ENCODE data around the gene CYP4F12. TPM values are rescaled to one million over a fixed set of nuclear protein-coding genes. Genes with fewer than 3 reads are reported as not detected.

CYP4F12 gene
- total RNA-seq, 2 experiments from 2014 or later: 0.75 to 1.0 TPM

GRCh38 chr19:15634105-15634504 lies 38.8 kb upstream of the CYP4F12 start:
- no peaks in the 10 kb centered on the region for H3K36me3 Mint-ChIP-seq (ENCODE audit: low read depth)

GRCh38 chr19:15635016-15635805 lies 37.7 kb upstream of the CYP4F12 start:
- DNase-seq (no peak), ATAC-seq (ENCODE audit: poor library complexity) (no peak)
- Histone ChIP-seq H3K9me3 (ENCODE audit: control insufficient read depth in 1 of 2, insufficient read depth in 1 of 2, low read length in 2 of 2) (no peaks in the 10 kb centered on the region), H3K4me3 (ENCODE audit: low read length) (no peak overlapping the region), H3K27ac (ENCODE audit: low read depth in 1 of 2, low read length in 2 of 2) (no peak overlapping the region), H3K36me3 (ENCODE audit: insufficient read depth, low read length) (no peaks in the 10 kb centered on the region), H3K4me1 (ENCODE audit: insufficient read depth, low read length) (peaks cover 3% of the 10 kb centered on the region), H3K27me3 (ENCODE audit: control insufficient read depth in 1 of 2, insufficient read depth in 2 of 2, low read length in 2 of 2) (peaks cover 0 to 4% of the 10 kb centered on the region in 2 experiments)
- H3K4me3 Mint-ChIP-seq: no peak overlapping the region
- no peaks in the 10 kb centered on the region for H3K36me3 Mint-ChIP-seq (ENCODE audit: low read depth)
- intact Hi-C loops (cut with DNase I, micrococcal nuclease): no loop called here
- no peak overlapping the region for H3K27ac Mint-ChIP-seq
- TF ChIP-seq CTCF (IDR thresholded peaks at IDR 0.05): no peak
- H3K4me1 Mint-ChIP-seq (ENCODE audit: low read depth): no peaks in the 10 kb centered on the region
- no peaks in the 10 kb centered on the region for H3K9me3 Mint-ChIP-seq
- H3K27me3 Mint-ChIP-seq: peaks cover 37% of the 10 kb centered on the region
- ChIA-PET CTCF (interaction anchor here (0.6 kb wide), 1 partner anchor 452 kb away, joined by 3 read pairs; no protein-coding TSS in a partner anchor), POLR2A (no interaction called here)

More at GRCh38 chr19:15634105-15634504, 38.8 kb upstream of the CYP4F12 start:
- intact Hi-C loops (cut with DNase I, micrococcal nuclease): no loop called here
- no peak for DNase-seq
- ChIA-PET POLR2A (no interaction called here), CTCF (no interaction called here)
- TF ChIP-seq CTCF (IDR thresholded peaks at IDR 0.05): no peak
- Mint-ChIP-seq H3K4me3 (no peak overlapping the region), H3K27me3 (peaks cover 28% of the 10 kb centered on the region), H3K27ac (no peak overlapping the region), H3K9me3 (no peaks in the 10 kb centered on the region), H3K4me1 (ENCODE audit: low read depth) (no peaks in the 10 kb centered on the region)
- no peak overlapping the region for H3K27ac ChIP-seq (ENCODE audit: low read depth in 1 of 2, low read length in 2 of 2)
- peaks cover 8% of the 10 kb centered on the region for H3K4me1 ChIP-seq (ENCODE audit: insufficient read depth, low read length)
- H3K27me3 ChIP-seq (ENCODE audit: control insufficient read depth in 1 of 2, insufficient read depth in 2 of 2, low read length in 2 of 2): peaks cover 0 to 4% of the 10 kb centered on the region in 2 experiments
- H3K4me3 ChIP-seq (ENCODE audit: low read length): no peak overlapping the region
- H3K9me3 ChIP-seq (ENCODE audit: control insufficient read depth in 1 of 2, insufficient read depth in 1 of 2, low read length in 2 of 2): no peaks in the 10 kb centered on the region
- no peak for ATAC-seq (ENCODE audit: poor library complexity)
- H3K36me3 ChIP-seq (ENCODE audit: insufficient read depth, low read length): no peaks in the 10 kb centered on the region

GRCh38 chr19:15636026-15636425 lies 36.9 kb upstream of the CYP4F12 start:
- Mint-ChIP-seq H3K4me1 (ENCODE audit: low read depth) (no peaks in the 10 kb centered on the region), H3K27me3 (peaks cover 35% of the 10 kb centered on the region), H3K9me3 (no peaks in the 10 kb centered on the region), H3K4me3 (no peak overlapping the region), H3K27ac (no peak overlapping the region), H3K36me3 (ENCODE audit: low read depth) (no peaks in the 10 kb centered on the region)
- Histone ChIP-seq H3K9me3 (ENCODE audit: control insufficient read depth in 1 of 2, insufficient read depth in 1 of 2, low read length in 2 of 2) (no peaks in the 10 kb centered on the region), H3K4me3 (ENCODE audit: low read length) (no peak overlapping the region), H3K4me1 (ENCODE audit: insufficient read depth, low read length) (peaks cover 3% of the 10 kb centered on the region), H3K36me3 (ENCODE audit: insufficient read depth, low read length) (no peaks in the 10 kb centered on the region), H3K27ac (ENCODE audit: low read depth in 1 of 2, low read length in 2 of 2) (no peak overlapping the region), H3K27me3 (ENCODE audit: control insufficient read depth in 1 of 2, insufficient read depth in 2 of 2, low read length in 2 of 2) (peaks cover 0 to 4% of the 10 kb centered on the region in 2 experiments)
- ChIA-PET CTCF (interaction anchor here (0.6 kb wide), 1 partner anchor 452 kb away, joined by 3 read pairs; no protein-coding TSS in a partner anchor), POLR2A (no interaction called here)
- intact Hi-C loops (cut with DNase I, micrococcal nuclease): no loop called here
- DNase-seq (no peak), ATAC-seq (ENCODE audit: poor library complexity) (no peak)
- no peak for TF ChIP-seq CTCF (IDR thresholded peaks at IDR 0.05)

Measured in CD4-positive, alpha-beta T cell (primary cell).